Transverse colon (tissue), 3 donors: ENCODE data around the gene LCORL.

Experiments used
- POLR2A ChIP-seq: fragments of 450-650 bp; IDR thresholded peaks from one replicate; pipeline ENCODE4 v1.6.1; 2016; ENCODE audit warnings: antibody characterized with exemption, mild to moderate bottlenecking, moderate library complexity
- TF ChIP-seq, protein P1 (sequence below), 5 experiments: fragments of 200-600 bp in 3 of 5; fragments of 450-650 bp in 2 of 5; sonication (generic) in 3 of 5; IDR thresholded peaks; 1 replicate in 2 of 5; 2 replicates in 3 of 5; pipeline ENCODE4 v1.5.1; 2016 to 2017; ENCODE audit warnings: antibody characterized with exemption in 5 of 5, inconsistent platforms in 3 of 5, mild to moderate bottlenecking in 2 of 5, moderate library complexity in 1 of 5

DNA sequence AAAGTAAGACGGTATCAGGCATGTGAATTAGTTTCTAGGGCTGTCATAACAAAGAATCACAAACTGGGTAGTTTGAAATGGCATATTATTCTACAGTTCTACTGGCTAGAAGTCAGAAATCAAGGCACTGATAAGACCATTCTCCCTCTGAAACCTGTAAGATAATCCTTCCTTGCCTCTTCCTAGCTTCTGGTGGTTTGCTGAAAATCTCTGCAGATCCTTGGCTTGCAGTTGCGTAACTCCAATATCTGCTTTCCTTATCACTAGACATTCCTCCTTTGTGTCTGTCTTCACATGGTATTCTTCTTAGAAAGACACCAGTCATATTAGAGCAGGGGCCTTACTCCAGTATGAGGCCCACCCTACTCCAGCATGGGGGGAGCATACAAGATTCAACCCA lies 19.6 kb upstream of the LCORL start:
- TF ChIP-seq, protein P1, sequence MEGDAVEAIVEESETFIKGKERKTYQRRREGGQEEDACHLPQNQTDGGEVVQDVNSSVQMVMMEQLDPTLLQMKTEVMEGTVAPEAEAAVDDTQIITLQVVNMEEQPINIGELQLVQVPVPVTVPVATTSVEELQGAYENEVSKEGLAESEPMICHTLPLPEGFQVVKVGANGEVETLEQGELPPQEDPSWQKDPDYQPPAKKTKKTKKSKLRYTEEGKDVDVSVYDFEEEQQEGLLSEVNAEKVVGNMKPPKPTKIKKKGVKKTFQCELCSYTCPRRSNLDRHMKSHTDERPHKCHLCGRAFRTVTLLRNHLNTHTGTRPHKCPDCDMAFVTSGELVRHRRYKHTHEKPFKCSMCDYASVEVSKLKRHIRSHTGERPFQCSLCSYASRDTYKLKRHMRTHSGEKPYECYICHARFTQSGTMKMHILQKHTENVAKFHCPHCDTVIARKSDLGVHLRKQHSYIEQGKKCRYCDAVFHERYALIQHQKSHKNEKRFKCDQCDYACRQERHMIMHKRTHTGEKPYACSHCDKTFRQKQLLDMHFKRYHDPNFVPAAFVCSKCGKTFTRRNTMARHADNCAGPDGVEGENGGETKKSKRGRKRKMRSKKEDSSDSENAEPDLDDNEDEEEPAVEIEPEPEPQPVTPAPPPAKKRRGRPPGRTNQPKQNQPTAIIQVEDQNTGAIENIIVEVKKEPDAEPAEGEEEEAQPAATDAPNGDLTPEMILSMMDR (IDR thresholded peaks at IDR 0.05): no peak
- no peak for TF ChIP-seq POLR2A
